GM18526 (cell line): ENCODE measurements around the gene CARMIL1.

Experiments
- POLR2A ChIP-seq: IDR thresholded peaks from 3 replicates; pipeline ENCODE4 v1.6.1; 2011; ENCODE audit not compliant: insufficient read length; ENCODE audit errors: extremely low read depth

Gene CARMIL1

DNA sequence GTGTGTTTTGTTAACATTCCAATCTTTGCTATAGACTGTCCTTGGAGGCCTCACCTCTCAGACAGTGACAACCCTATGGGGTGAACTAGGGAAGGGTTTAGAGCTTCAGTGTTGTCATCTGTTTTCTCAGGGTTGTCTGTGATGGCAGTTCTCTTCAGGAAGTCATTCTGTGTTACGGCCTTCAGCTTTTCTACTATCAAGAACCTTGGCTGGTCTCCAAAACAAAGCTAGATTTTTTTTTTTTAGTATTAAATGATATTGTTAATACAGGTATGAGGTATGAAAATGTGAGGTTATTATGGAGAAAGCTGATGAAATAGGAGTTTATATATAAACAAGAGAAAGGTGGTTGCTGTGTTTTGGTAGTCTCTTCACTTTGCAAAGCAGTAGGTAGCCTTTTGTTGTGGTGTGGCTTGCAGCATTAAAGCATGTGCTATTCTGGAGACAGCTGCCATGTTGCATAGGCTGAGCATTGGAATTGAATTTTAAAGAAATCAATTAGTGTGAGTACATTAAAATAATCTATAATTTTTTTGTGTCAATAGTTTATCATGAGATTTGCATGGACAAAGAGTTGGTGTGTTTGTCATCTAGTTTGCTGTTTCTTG lies 162.6 kb downstream of the CARMIL1 start:
- no peak for TF ChIP-seq POLR2A

DNA sequence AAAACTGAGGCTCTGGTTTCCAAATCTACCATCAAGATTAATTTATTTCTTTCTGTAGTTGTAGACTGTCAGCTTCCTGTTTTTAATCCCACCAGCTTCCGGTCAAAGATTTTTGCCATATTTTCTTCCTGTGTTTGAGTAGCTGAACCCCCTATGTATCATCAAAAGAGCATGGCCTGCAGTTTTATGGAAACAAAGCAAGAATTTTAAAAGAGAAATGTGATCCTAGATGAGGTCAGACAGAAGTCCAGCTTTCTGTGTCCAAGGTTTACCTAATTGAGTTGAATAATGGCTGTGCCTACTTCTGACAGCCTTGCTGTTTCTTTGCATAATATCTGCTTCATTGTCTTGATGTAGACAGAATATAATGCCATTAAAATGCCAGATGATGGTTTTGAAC lies 163.7 kb downstream of the CARMIL1 start:
- TF ChIP-seq POLR2A = no peak

DNA sequence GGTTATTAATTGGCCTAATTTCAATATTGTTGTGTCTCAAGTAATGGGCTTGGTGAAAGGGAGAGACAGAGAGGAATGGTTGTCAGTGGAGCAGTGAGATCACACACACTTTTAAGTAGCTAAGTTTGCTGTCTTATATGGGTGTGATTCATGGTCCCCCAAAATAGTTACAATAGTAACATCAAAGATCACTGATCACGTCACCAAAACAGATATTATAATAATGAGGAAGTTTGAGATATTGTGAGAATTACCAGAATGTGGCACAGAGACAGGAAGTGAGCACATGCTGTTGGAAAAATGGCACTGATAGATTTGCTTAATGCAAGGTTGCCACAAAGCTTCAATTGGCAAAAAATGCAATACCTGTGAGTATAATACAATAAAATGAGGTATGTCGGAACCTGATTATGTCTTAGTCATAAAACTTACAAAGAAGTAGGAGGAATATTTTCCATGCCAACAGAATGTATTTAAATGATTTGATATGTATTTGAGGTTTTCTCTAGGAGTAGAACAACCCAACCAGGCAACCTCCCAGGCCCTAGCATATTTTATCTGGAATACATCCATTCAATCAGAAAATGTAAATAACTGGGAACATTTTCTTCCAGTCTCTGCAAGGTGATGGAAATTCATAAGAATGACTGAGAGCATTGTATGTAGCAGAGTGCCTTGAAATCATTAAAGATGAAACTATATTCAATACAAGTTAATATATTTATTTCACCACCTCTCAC lies 167.8 kb downstream of the CARMIL1 start:
- TF ChIP-seq POLR2A = no peak

DNA sequence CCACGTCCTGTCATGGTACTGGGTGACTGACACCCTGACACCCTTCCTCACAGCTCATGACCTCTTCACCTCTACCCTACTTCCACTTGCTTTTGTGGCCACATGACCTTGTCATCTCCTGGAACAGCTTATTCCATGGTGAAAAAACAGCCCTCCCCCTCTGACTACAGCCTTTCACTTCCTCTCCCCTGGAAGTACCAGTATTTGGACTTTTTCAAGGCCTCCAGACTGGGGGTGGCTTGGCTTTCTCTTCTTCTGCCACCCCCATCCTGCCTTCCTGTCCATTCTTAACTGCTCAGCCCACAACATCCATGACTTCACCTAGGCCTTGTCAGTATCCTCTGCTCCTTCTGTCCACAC lies 168.4 kb downstream of the CARMIL1 start:
- no peak for TF ChIP-seq POLR2A

DNA sequence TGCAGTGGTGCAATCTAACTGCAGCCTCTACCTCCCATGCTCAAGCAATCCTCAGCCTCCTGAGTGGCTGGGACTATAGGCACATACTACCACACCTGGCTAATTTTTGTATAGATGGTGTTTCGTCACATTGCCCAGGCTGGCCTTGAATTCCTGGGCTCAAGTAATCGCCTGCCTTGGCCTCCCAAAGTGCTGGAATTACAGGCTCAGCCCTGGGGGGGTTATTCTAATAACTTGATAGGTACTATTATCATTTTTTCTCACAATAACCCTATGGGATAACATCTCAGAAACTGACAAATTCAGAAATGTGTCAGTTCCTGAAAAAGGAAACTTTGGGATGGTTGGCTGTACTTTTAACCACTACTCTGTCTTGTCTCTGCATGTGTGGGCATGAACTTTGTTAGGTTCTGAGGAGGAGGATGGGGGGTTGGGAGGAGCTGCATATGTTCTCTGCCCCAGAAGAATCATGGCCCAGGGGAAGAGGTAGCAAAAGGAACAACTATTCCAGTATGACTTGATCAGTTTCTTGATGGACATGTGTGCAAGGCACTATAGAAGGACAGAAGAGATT lies 169.9 kb downstream of the CARMIL1 start:
- TF ChIP-seq POLR2A = no peak

DNA sequence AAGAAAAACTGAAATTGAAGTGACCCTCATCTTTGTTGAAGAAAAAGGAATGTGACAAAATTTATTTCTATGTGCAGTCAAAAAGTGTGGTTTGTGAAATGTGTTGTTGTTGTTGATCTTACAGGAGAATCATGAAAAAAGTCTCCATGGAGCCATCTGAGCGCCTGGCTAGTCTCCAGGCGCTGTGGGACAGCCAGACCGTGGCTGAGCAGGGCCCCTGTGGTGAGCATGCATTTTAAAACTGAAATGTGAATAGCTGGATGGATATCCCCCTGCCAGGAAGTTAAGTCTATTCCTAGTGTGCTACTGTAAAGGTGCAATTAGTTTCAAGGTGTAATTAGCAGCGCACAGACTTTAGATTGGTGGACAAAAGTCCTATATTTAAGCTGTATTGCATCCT lies 170.6 kb downstream of the CARMIL1 start:
- no peak for TF ChIP-seq POLR2A

DNA sequence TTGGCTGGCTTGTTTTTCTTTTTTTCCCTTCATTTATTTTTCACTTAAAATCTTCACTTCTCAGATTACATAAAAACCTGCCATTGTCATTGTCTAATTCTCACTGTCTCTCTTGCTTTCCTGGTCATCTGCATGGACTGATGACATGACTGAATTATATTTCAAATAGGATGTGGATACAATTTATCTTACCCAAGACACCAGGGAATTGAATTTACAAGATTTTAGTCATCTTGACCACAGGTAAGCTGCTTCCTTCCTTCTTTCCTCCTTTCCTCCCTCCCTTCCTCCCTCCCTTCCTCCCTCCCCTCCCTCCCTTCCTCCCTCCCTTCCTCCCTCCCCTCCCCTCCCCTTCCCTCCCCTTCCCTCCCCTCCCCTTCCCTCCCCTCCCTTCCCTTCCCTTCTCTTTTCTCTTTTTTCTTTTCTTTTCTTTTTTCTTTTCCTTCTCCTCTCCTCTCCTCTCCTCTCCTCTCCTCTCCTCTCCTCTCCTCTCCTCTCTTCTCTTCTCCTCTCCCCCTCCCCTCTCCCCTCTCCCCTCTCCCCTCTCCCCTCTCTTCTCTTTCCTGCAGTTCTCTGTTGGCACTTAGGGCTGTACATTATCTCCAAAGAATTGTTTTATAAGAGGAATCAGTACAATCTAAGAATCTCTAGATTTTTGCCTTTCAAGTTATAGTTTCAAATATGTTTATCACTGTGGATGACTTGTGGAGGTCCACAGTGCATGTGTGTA lies 171.5 kb downstream of the CARMIL1 start:
- TF ChIP-seq POLR2A = no peak

DNA sequence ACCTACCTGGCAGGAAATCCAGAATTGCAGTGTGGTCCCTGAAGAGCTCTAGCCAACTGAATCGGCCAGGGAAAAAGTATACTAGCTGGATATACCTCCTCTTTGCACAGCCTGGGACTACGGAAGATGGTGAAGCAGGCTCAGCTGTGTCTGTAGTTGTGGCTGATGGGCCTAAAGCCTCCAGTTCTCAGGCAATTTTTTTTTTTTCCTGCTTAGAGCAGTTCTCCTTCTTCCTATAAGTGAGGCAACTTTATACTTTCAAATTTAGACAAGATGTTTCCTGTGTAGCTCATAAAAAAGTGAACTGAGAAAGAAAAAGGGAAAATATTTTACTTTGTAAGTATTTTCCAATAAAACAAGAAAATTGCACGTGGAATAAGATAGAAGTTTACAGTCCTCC lies 172.9 kb downstream of the CARMIL1 start:
- TF ChIP-seq POLR2A = no peak

DNA sequence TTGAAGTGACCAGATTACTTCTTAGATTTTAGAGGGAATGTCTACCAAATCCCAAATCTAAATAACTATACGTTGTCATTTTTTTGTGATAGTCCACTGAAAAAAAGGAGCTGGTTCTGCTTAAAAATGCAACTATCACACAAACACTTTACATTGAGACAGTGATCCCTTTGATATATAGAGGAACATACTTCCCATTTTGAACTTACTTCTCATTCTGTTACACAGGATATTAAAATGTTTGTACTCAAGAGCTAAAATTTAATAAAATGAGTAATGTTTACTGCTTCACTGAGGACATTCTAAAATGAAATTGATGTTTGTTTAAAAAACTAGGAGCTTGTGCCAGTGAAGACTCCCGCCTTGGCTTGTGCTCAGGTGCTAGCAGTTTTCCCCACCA lies 174.1 kb downstream of the CARMIL1 start:
- no peak for TF ChIP-seq POLR2A

DNA sequence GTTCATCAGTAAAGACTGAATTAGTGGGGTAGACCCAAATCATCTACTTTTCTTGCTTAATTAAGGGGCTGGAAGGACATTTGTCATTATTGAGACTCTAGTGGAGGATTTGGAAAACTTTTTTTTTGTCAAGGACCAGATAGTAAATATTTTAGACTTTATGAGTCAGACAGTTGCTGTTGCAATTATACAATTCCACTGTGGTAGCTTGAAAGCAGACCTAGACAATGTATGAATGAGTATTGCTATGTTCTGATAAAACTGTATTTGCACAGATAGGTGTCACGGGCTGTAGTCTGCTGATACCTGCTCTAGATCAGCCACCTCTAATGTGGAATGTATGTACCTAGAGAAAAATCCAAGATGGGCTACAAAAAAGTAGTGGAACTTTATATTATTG lies 175.0 kb downstream of the CARMIL1 start:
- no peak for TF ChIP-seq POLR2A

DNA sequence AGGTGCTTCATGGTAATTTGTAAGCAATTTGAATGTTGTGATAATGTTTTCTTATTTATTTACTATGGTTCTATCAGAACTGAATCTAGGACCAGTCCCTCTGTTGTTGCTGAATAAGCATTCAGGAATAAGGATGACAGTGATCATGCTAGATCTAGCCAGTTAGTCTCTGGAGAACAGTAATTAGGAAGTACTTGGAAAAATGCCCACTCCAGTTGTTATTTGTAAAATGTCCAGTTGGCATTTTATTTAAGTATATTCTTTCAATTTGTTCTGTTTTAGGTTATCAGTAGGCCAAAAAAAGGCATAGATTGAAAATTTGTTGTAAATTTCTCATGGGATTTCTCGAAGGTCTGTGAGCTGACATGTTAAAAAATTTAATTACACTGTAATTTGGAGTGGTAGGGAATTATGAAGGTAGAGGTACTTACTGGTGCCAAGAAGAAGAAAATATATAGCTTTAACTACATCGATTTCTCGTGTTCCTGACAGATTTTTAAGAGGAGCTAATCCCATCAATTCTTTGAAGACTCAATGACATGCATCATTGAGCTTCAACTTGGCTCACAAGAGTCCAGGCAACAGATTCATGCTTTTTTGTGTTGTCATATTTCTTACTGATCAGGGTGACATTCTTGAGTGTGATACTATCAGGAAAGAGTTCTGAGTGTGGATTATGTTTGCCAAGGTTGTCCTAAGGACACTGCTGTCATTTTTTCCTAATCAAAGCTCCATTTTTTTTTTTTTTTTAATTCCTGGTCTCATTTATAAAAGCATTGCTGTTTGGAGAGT lies 177.3 kb downstream of the CARMIL1 start:
- no peak for TF ChIP-seq POLR2A

DNA sequence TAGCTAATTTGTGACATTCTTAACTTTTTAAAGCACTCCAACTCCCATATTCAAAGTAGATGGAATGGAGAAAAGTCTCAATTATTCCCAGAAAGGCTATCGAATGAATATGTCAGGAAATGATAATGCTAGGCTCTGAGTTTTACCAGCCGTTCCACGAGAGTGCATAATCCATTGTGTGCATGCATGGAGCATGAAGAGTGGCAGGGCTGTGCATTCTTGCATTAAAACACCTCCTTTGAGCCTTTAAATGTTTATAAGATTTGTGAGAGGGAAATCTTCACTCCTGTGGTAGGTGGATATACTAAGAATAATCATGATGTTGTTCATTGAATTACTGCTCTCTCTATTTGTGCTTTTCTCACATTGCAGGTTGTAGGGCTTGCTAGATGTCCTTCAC lies 178.3 kb downstream of the CARMIL1 start:
- TF ChIP-seq POLR2A = no peak

DNA sequence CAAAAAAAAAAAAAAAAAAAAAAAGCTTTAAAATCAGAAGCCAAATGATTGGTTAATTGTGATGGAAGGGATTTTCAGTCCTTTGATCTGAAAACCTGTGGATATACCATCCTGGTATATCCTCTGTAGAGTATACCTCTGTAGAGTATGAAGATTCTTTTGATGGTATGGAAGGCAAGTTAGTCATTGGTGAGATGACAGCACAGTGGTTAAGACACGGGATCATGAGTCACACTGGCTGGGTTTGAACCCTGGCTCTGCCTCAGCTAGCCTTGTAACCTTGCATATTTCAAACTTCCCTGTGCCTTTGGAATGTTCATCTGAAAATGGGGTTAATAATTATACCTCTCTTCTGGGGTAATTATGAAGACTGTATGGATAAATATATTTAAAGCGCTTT lies 179.3 kb downstream of the CARMIL1 start:
- TF ChIP-seq POLR2A = no peak

DNA sequence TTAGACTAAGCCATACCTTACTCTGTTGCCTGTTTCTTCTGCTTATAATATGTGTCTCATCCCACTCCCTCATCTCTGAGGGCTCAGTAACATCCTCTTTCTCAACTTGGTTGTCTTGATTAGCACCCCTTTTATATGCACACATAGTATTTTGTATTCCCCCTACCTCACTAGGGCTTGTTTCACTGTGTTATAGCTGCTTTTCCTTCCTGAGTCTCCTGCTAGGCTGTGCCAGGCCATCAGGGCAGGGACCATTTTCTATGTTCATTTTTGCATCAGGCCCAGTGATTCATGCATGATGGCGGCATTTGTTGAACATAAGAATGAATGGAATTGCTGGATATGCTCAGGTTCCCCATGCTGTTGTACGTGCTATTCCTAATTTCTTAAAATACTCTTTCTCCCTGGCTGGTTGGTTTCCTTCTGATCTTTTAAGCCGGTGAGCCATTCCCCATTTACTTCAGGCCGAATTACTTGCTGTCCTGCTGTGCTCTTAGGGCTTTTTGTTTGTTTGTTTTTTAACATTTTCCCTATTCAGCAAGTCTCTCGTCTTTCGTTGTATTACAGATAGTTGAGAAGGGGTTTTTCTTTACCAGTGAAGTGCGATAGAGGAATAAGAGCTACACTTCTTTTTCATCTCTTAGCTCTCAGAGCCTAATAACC lies 183.2 kb downstream of the CARMIL1 start:
- TF ChIP-seq POLR2A = no peak

DNA sequence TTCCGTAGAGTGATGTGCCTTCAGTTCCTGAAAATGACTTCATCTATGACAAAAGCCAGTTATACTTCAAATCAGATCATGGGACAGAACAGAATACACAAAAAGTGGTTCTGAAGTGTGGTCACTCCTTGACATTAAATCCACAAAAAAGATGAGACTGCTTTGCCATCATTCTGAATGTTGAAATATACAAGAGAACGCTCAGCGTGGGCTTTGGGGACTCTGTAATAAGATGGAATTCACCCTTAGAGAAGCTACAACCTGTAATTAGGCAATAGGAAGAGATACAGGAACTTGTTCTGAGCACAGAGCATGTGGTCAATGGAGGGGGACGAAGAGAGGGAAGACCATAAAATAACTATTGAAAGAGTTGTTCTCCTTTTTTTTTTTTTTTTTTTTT lies 184.3 kb downstream of the CARMIL1 start:
- no peak for TF ChIP-seq POLR2A
